Measurements from ENCODE around the gene ITPK1.

ITPK1 gene

DNA sequence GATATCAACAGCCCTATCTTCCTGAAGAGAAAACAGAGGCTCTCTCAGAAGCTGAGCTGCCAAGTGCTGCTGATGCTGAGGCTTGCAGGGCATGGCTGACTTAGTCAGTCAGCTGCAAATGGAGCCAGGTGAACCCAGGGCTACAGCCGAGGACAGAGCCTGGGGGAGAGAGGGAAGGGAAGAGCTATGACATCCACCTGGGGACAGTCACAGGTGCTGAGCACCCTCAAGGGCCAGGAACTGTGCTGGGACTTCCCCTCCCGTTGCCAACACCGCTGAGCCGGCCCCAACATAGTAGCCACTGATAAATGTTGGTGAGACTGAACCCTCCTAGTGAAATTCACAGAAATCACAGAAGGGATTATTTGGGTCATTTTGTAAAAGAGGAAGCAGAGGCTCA lies 199.5 kb downstream of the ITPK1 start:
- no peak for DNase-seq

DNA sequence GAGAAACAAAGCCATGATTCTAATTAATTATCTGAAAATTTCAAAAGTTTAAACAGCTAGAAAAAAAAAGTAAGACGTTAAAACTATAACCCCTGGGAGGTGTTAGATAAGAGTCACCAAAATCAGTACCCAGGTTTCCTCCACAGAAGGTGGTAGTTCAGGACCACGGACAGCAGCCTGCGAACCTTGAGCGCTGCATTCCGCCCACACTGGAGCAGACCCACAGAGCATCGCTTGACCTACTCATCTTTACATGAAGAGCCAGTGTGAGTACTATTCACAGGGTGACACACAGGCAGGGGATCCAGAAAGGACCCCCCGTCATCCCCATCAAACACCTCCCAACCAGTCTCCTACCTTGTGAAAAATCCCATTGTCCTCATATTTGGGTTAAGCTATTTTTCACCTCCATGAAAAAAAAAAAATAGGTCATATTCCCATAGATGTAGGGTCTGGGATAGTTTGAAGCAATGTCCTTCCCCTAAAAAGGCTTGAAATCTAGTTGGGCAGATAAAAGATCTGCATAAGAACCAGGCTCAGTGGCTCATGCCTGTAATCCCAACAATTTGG lies 201.6 kb downstream of the ITPK1 start:
- no peak for DNase-seq

DNA sequence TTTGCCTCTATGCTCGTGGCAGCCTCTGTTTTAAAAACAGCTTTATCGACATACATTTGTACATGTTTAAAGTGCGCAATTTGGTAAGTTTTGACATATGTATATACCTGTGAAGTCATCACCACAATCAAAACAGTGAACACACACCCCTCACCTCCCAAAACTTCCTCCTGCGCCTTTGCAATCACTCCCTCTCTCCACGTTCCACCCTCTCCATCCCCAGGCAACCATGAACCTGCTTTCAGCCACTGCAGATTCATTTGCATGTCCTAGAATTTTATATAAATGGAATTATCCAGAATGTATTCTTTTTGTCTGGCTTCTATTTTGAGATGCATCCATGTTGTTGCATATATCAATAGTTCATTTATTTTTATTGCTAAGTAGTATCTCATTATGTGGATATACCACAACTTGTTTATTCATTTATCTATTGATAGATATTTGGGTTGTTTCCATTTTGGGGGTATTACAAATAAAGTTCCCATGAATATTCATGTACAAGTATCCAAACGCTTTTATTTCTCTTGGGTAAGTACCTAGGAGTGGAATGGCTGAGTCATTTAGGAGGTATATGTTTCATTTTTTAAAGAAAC lies 208.3 kb downstream of the ITPK1 start:
- no peak for DNase-seq

DNA sequence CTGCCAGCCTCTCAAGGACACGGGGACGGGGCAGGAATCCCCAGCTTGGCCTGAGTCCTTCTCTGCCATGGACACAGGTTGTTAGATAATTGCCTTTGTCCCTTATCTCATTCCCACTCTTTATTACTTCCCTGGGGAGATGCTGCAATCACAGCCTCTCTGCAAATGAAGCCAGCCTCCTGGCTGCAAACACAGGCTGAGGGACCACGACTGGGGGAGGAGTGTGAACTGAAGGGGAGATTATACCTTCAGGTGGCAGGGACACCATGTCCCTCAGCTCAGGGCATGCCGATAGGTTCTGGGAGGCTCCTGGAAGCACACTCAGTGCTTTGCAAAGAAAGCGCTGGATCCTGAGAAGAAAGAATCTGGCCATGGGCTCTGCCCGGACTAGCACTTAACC lies 208.9 kb downstream of the ITPK1 start:
- no peak for DNase-seq

DNA sequence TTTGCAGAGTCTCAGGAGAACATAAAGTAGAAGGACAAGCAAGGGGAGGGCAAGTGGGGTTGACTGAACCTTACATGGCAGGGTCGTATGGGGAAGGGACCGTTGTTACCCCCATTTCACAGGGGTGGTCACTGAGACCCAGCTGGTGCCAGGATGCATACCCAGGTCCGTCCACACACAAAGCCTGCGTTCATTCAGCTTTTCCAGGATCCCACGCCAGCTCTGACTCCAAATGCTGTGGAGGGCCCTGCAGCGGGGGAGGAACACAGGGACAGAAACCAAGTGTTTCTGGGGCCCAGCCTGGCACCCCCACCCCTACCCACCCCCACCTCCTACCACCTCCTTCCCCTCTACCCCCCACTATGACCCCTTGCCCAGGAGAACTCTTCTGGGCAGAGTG lies 209.3 kb downstream of the ITPK1 start:
- no peak for DNase-seq

DNA sequence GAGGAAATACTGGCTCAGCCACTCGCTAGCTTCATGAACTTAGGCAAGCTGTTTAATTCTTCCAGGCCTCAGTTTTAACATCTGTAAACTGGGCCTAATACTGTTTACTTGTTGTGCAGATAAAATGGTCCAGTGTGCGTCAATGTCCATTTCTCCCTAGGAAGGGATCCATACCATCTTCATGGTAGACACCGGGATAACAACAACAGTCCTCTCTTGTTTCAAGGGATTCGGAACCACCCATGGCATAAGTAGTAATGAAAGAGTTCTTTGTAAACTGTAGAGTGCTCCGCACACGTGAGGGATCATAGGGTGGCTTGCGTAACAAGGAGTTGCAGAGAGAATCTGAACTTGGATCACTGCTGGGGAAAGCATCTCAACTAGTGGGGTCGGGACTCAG lies 210.1 kb downstream of the ITPK1 start:
- no peak for DNase-seq

DNA sequence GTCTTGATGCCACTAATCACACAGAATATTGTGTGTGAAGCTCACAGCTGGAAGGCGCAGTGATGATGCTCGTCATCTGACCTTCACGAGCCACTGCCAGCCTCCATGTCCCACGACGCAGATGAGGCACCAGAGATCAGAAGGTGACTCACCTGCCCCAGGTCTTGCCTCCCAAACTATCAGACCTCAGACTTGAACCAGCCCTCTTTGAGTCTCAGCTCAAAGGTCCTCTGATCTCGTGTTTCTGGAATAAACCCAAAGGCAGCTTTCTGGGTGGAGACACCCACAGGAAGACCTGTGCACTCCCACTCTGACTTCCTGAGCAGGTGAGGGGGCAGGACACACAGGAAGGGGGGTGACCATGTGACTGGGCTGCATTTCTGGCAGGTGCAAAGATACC lies 212.4 kb downstream of the ITPK1 start:
- DNase-seq = no peak

GRCh38 chr14:92902726-92903125 lies 213.0 kb downstream of the ITPK1 start:
- no peak for DNase-seq

- no peak for DNase-seq
Measured at GRCh38 chr14:92902191-92902590, 213.5 kb downstream of the ITPK1 start.

DNA sequence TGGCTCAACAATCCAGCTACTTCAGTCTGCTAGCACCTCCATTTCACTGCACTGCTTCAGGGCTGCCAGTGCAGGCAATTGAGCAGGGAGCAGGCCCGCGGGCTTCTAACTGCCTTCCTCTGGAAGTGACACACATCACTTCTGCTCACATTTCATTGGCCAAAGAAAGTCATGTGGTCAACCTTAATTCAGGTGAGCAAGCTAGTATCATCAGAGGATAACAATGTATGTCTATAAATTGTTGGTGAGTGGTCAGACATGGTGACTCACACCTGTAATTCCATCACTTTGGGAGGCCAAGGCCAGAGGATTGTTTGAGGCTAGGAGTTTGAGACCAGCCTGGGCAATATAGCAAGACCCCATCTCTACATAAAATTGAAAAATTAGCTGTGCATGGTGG lies 215.1 kb downstream of the ITPK1 start:
- DNase-seq = no peak

- DNase-seq = no peak
Measured at GRCh38 chr14:92898566-92899131, 217.1 kb downstream of the ITPK1 start.

DNA sequence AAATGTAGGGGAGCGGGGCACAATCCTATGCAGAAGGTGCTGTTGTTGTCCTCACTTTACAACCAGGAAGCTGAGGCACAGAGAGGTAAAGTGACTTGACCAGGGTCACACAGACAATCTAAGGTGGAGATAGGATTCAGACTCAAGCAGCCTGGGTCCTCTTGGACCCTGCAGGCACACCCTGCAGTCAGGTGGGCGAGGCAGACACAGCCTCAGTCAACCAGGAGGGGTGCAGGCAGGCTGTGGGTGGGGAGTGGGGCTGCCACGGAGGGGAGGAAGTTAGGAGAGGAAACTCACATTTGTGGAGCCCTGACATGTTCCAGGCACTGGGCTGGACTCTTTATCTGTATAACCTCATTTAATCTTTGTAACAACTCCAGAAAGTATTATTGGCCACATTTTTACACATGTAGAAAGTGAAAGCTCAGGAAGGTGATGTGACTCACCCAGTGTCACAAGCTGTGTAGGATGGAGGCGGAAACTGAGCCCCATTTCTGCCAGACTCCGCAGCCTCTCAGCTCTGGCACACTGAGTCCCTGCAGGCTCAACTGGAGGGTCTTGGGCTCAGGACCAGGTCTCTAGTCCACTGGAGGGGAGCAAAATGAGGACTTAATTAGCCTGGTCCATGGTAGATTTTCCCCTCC lies 217.7 kb downstream of the ITPK1 start:
- DNase-seq = no peak

GRCh38 chr14:92895352-92895878 lies 220.3 kb downstream of the ITPK1 start:
- DNase-seq = no peak

DNA sequence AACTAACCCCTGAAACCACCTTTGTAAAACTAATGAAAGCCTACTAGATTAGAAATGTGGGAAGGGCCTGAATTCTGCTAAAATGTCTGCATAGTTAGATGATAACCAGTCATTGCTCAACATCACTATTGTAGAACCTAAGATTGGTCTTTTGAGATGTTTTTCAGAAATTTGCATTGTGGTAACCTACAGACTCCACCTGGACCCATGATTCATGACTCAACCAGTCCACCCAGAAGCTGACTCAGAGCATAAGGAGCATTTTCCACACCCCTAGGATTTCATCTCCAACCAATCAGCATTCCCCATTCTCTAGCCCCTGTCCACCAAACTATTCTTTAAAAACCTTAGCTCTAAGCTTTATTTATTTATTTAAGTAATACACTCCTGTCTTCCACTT lies 223.1 kb downstream of the ITPK1 start:
- DNase-seq = no peak

DNA sequence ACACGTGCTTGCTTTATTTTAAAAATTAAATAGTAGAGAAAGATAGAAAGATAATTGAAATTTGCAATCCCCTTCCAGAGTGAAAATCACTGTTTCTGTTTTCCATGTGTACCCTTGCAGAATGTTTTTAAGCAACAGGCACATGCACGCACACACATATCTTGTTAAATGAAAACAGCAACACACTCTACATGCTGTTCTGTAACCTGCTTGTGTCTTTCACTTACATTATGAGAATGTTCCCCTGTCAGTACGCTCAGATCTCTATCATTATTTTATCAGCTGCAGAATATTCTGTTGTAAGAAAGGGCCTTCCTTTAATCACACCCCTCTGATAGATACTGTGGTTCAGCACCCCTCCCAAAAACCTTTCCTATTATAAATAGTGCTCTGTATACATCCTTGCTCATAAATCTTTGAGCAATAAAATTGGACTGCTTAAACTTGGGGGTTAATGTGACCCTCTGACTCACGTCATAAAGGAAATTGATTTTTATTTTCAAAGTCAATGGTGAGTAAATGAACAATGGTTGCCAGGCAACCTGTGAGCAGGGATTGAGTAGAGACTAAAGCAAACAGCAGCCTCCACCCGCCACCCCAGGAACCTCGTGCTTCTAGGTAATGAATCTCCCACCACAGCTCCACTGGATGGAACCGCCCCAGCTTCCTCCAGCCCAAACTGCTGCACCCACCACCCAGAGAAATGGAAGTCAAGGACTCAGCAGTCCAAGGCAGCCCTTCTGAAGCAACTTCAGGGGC lies 224.7 kb downstream of the ITPK1 start:
- DNase-seq = no peak

GRCh38 chr14:92888896-92889295 lies 226.8 kb downstream of the ITPK1 start:
- DNase-seq = no peak

GRCh38 chr14:92887157-92887556 lies 228.6 kb downstream of the ITPK1 start:
- no peak for DNase-seq

Measured in SW 1271 (cell line).